ENCODE measurements around the gene CNTNAP4.

Gene CNTNAP4

GRCh38 chr16:76309639-76310335, 32.6 kb downstream of the CNTNAP4 start:
- no peak for DNase-seq

- no peak for DNase-seq
Measured at GRCh38 chr16:76311260-76311659, 34.1 kb downstream of the CNTNAP4 start.

GRCh38 chr16:76318565-76318964, 41.4 kb downstream of the CNTNAP4 start:
- no peak for DNase-seq

- no peak for DNase-seq
Measured at GRCh38 chr16:76329106-76329505, 51.9 kb downstream of the CNTNAP4 start.

- no peak for DNase-seq
Measured at GRCh38 chr16:76335180-76335974, 58.2 kb downstream of the CNTNAP4 start.

- DNase-seq, result no peak
Measured at GRCh38 chr16:76336112-76336511, 58.9 kb downstream of the CNTNAP4 start.

- DNase-seq, result no peak
Measured at GRCh38 chr16:76338472-76338871, 61.3 kb downstream of the CNTNAP4 start.

- no peak for DNase-seq
Measured at GRCh38 chr16:76343769-76344168, 66.6 kb downstream of the CNTNAP4 start.

GRCh38 chr16:76345163-76345661, 68.0 kb downstream of the CNTNAP4 start:
- DNase-seq, result no peak

GRCh38 chr16:76346210-76346609, 69.0 kb downstream of the CNTNAP4 start:
- DNase-seq, result no peak

- no peak for DNase-seq
Measured at GRCh38 chr16:76351441-76351840, 74.2 kb downstream of the CNTNAP4 start.

- no peak for DNase-seq
Measured at GRCh38 chr16:76360404-76360803, 83.2 kb downstream of the CNTNAP4 start.

GRCh38 chr16:76370344-76370743, 93.1 kb downstream of the CNTNAP4 start:
- no peak for DNase-seq

GRCh38 chr16:76371441-76371840, 94.2 kb downstream of the CNTNAP4 start:
- no peak for DNase-seq

GRCh38 chr16:76373998-76374397, 96.8 kb downstream of the CNTNAP4 start:
- no peak for DNase-seq

- DNase-seq, result no peak
Measured at GRCh38 chr16:76376988-76377387, 99.8 kb downstream of the CNTNAP4 start.

- no peak for DNase-seq
Measured at GRCh38 chr16:76378020-76378419, 100.8 kb downstream of the CNTNAP4 start.

- no peak for DNase-seq
Measured at GRCh38 chr16:76381096-76381495, 103.9 kb downstream of the CNTNAP4 start.

- no peak for DNase-seq
Measured at GRCh38 chr16:76385601-76386230, 108.5 kb downstream of the CNTNAP4 start.

GRCh38 chr16:76386784-76387183, 109.6 kb downstream of the CNTNAP4 start:
- DNase-seq, result no peak

GRCh38 chr16:76387994-76388393, 110.8 kb downstream of the CNTNAP4 start:
- DNase-seq, result no peak

GRCh38 chr16:76389126-76389525, 111.9 kb downstream of the CNTNAP4 start:
- DNase-seq, result no peak

- DNase-seq, result no peak
Measured at GRCh38 chr16:76390476-76390875, 113.3 kb downstream of the CNTNAP4 start.

GRCh38 chr16:76396977-76397376, 119.8 kb downstream of the CNTNAP4 start:
- DNase-seq, result no peak

All from CD4-positive, alpha-beta T cell treated with Interleukin-17A for 1 hour (primary cell).